WTC11 (cell line): Measurements from ENCODE around the gene CAPN15.

Source experiments
- ATF1 ChIP-seq: sonication (generic); formaldehyde crosslinking; IDR thresholded peaks from 2 replicates; pipeline ENCODE4 v1.8.1; 2023; ENCODE audit warnings: mild to moderate bottlenecking, moderate library complexity, missing genetic modification reagents
- CREB1 ChIP-seq: sonication (generic); formaldehyde crosslinking; IDR thresholded peaks from 2 replicates; pipeline ENCODE4 v1.8.0; 2023; ENCODE audit warnings: mild to moderate bottlenecking, missing genetic modification reagents
- ETV6 ChIP-seq: sonication (generic); formaldehyde crosslinking; IDR thresholded peaks from 2 replicates; pipeline ENCODE4 v1.8.1; 2022; ENCODE audit warnings: mild to moderate bottlenecking, missing genetic modification reagents
- GABPB1 ChIP-seq: sonication (generic); formaldehyde crosslinking; IDR thresholded peaks from 2 replicates; pipeline ENCODE4 v1.8.1; 2023; ENCODE audit warnings: mild to moderate bottlenecking, missing genetic modification reagents
- HMGXB4 ChIP-seq: sonication (generic); formaldehyde crosslinking; IDR thresholded peaks from 2 replicates; pipeline ENCODE4 v1.8.1; 2023; ENCODE audit warnings: mild to moderate bottlenecking, moderate library complexity, missing genetic modification reagents
- KAT7 ChIP-seq: sonication (generic); formaldehyde crosslinking; IDR thresholded peaks from 2 replicates; pipeline ENCODE4 v1.8.1; 2023; ENCODE audit warnings: missing genetic modification reagents, mild to moderate bottlenecking, borderline replicate concordance
- SP1 ChIP-seq: sonication (generic); formaldehyde crosslinking; conservative IDR thresholded peaks from 2 replicates; pipeline ENCODE4 v1.8.1; 2022; ENCODE audit warnings: missing genetic modification reagents
- TP53 ChIP-seq: sonication (generic); formaldehyde crosslinking; IDR thresholded peaks from 2 replicates; pipeline ENCODE4 v1.8.1; 2023; ENCODE audit warnings: mild to moderate bottlenecking, missing genetic modification reagents
- ZBTB43 ChIP-seq: sonication (generic); formaldehyde crosslinking; IDR thresholded peaks from 2 replicates; pipeline ENCODE4 v1.8.1; 2023; ENCODE audit warnings: mild to moderate bottlenecking, missing genetic modification reagents
- ZNF121 ChIP-seq: sonication (generic); formaldehyde crosslinking; IDR thresholded peaks from 2 replicates; pipeline ENCODE4 v1.8.0; 2023; ENCODE audit warnings: missing genetic modification reagents
- TF ChIP-seq, protein P1 (sequence below): fragments of 200-600 bp; IDR thresholded peaks from 2 replicates; pipeline ENCODE4 v1.8.0; 2022; ENCODE audit warnings: antibody characterized with exemption

GRCh38 chr16:561413-561794 lies 33.9 kb downstream of the CAPN15 start:
- TF ChIP-seq, protein P1, sequence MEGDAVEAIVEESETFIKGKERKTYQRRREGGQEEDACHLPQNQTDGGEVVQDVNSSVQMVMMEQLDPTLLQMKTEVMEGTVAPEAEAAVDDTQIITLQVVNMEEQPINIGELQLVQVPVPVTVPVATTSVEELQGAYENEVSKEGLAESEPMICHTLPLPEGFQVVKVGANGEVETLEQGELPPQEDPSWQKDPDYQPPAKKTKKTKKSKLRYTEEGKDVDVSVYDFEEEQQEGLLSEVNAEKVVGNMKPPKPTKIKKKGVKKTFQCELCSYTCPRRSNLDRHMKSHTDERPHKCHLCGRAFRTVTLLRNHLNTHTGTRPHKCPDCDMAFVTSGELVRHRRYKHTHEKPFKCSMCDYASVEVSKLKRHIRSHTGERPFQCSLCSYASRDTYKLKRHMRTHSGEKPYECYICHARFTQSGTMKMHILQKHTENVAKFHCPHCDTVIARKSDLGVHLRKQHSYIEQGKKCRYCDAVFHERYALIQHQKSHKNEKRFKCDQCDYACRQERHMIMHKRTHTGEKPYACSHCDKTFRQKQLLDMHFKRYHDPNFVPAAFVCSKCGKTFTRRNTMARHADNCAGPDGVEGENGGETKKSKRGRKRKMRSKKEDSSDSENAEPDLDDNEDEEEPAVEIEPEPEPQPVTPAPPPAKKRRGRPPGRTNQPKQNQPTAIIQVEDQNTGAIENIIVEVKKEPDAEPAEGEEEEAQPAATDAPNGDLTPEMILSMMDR: no peak
- no peak for TF ChIP-seq ZBTB43 (CRISPR knock-in tag)
- TF ChIP-seq HMGXB4: no peak
- no peak for TF ChIP-seq CREB1 (CRISPR knock-in tag)
- no peak for TF ChIP-seq GABPB1 (CRISPR knock-in tag)
- no peak for TF ChIP-seq ZNF121 (CRISPR knock-in tag)
- TF ChIP-seq SP1 (CRISPR knock-in tag): no peak
- no peak for TF ChIP-seq ATF1
- no peak for TF ChIP-seq TP53
- TF ChIP-seq ETV6 (CRISPR knock-in tag): no peak
- no peak for TF ChIP-seq KAT7
